ENCODE measurements around the gene DCAF16.
A peak's percentile ranks its signal among the peaks of the same experiment; 100 is the strongest.
"Not testable (repeated sequence)": the region's sequence is repeated elsewhere in the genome, so short reads cannot be mapped to it uniquely, and the experiment has no call there.

DCAF16 gene

DNA sequence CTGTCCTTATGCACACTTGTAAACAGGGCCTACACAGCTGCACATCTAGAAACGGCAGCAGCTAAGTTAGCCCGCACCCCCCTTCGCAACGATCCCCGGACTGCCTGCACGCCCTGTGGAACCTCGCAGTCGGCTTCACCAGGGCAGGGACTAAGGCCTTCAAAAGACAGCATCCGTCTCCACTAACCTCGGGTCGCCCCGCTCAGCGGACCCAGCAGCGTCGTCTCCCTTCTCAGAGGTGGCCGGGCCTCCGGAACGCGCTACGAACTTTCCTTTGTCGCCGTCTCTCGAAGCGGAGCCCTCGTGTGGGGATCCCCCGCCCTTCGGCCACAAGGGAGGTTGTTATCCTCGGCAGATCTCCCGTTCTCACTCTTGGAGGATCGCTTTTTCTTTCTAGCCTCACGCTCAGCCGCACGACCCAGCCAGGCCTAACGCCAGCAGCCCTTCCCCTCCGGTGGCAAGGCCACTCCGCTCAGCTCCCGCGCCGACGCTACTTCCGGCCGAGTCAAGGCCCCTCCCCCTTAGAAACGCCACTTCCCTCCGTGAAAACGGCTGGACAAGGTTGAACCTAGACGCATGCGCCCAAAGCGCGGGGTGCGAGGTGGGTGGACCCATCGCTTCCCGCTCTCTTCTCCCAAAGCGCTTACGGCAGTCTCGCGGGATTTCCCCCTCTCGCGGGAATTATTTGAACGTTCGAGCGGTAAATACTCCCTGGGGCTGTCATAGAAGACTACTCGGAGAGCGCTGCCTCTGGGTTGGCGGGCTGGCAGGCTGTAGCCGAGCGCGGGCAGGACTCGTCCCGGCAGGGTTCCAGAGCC lies at the start of gene DCAF16, which contains the start of gene NCAPG:
Gene DCAF16, minus strand, starts transcription at position 498 of the 818 bp plus-strand sequence. CDS start 6,616 bp downstream, outside the sequence.
Gene NCAPG, plus strand, starts transcription at position 720 of the 818 bp plus-strand sequence. CDS start 99 bp downstream, outside the sequence.
- FAIRE-seq: peak; percentile 64

DNA sequence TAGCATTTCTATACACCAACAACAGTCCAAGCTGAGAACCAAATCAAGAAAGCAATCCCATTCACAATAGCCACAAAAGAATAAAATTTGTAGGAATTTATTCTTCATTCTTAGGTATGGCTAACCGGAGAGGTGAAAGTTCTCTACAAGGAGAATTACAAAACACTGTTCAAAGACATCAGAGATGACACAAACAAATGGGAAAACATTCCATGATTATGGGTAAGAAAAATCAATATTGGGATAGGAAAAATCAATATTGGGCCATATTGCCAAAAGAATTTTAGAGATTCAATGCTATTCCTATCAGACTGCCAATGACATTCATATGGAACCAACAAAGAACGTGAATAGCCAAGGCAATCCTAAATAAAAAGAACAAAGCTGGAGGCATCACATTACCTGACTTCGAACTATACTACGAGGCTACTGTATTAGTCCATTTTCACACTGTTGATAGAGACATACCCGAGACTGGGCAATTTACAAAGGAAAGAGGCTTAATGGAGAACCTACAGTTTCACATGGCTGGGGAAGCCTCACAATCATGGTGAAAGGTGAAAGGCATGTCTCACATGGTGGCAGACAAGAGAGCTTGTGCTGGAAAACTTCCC lies 49.3 kb upstream of the DCAF16 start:
- no peak for FAIRE-seq

DNA sequence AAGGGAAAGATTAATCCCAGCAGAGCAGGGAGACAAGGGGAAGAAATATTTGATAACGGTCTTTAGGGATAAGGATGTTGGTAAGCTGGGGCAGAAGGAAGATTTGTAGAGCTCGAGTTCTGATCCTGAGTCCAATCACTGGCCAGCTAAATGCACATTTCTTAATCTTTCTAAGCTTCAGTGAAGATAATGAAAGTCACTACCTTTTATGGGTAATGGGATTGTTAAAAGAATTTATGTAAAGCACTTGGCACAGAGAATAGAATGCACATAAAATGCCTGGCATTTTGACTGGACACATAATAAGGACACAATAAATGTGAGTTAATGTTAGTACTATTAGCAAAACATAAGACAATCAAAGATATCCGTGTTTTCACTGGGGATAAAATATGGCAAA lies 43.5 kb upstream of the DCAF16 start:
- FAIRE-seq: no peak

DNA sequence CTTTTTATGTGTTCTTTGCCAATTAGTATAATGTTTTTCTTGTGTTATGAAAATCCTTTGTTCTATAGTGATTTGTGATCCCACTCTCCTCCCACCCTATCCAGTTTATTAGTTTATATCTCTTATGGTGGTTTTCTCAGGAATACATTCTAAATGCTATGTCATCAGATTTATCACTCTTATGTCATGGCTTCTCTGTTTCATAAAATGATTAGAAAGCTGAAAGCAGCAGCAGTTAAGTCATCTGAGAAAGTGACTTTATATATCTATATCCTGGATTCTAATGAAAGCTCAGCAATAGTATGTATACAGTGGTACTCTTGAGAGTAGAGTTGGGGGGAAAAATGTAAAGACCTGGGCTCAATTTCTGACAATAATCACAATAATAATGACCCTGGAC lies 41.4 kb upstream of the DCAF16 start:
- FAIRE-seq: no peak

- not testable (repeated sequence) for FAIRE-seq
These were observed 39.7 kb upstream of the DCAF16 start for GRCh38 chr4:17850295-17850694.

DNA sequence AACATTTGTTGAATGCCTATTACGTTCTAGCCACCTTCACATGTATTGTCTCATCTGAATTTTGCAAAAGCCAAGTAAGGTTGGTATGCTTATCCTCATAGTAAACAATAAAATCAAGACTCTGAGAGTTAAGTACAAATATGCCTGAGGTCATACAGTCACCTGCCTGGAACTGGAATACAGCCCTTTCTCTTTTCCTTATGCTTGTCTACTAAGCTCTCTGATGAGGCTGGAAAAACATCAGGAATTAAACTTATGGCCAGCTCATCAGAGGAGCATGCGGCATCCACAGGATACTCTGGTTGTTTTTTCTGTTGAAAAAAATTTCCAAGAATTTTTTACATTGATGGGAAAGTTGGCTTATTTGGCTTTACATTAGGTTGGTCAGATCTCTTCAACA lies 35.7 kb upstream of the DCAF16 start:
- no peak for FAIRE-seq

GRCh38 chr4:17823871-17824669 lies 13.5 kb upstream of the DCAF16 start:
- no peak for FAIRE-seq

- FAIRE-seq: no peak
These were observed 6.5 kb upstream of the DCAF16 start for GRCh38 chr4:17817027-17817426.

DNA sequence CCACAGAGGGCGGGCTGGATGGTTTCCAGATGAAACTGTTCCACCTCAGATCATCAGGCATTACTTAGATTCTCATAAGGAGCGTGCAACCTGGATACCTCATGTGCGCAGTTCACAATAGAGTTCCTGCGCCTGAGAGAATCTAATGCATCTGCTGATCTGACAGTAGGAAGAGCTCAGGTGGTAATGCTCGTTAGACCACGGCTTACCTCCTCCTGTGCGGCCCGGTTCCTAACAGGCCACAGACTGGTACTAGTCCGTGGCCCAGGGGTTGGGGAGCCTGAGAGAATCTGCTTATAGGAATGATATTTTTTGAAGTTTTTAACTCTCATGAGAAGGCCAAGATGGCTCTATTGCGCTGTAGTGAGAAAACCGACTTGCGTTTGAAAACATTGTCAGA lies 5.6 kb upstream of the DCAF16 start:
- no peak for FAIRE-seq

DNA sequence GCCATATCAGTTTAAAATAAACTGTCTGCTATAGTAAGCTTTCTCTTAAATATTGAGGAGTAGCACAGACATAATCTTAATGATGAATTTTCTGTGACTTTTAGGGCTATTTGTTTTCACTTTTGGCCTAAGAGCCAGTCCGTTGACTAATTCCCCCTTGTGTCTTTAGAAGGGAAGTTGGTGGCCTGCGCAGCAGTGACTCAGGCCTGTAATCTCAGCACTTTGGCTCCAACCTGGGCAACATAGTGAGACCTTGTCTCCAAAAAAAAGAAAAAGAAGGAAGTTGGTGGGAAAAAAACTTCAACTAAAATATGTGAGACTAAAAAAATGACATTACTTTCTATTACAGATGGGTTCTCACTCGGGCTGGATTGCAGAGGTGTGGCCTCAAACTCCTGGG lies 3.6 kb upstream of the DCAF16 start:
- FAIRE-seq: no peak

GRCh38 chr4:17812801-17813200 lies 2.2 kb upstream of the DCAF16 start:
- no peak for FAIRE-seq

DNA sequence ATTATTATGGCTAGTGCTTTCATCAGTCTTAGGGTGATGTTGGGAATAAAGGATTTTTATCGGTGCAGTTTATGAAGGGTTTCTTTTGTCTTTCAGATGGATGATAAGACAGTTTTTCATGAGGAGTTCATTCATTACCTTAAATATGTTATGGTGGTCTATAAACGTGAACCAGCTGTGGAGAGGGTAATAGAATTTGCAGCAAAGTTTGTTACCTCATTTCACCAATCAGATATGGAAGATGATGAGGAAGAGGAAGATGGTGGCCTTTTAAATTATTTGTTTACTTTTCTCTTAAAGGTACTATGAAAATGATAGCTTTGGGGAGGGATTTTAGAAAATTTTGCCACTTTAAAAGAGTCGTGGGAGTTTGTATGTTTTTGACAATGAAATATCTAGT lies 1.6 kb upstream of the DCAF16 start:
- no peak for FAIRE-seq

DNA sequence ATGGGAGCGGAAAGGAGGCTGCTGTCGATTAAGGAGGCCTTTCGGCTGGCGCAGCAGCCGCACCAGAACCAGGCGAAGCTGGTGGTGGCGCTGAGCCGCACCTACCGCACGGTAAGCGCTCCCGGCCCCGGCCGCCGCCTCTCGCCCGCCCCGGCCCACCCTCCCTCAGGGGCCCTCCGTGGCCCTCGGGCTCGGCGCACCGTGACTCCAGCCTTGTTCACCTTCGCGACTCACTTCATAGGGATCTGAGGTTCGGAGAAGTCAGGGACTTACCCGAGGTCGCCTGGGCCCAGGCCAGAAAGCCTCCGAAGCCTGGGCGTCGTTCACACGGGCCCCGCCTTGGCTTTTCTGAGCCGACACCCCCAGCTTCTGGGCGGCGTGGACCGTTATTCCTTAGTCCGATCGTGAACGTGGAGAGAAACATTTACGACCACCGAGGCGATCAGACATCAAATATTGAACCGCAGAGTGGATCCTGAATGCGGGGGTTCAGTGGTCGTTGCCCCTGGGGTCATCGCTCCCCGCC lies 584 bp upstream of the DCAF16 start:
- FAIRE-seq: no peak

GRCh38 chr4:17809667-17810066 lies 890 bp downstream of the DCAF16 start:
- no peak for FAIRE-seq

DNA sequence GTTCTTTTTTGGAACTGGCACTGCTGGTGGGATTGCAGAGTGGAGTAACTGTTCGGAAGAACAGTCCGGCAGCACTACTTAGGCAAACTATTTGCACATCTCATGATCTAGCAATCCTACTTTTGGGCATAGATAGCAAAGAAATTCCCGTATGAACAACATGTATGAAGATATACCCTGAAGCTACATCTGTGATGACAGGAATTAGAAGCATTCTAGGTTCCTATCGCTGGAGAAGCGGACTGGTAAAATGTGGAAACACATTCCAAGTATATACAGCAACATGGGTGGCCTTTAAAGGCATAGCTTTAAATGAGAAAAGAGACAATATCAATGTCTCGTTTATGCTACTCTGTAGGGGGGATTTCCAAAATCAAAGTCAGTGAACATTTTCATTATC lies 3.1 kb downstream of the DCAF16 start:
- FAIRE-seq: no peak

DNA sequence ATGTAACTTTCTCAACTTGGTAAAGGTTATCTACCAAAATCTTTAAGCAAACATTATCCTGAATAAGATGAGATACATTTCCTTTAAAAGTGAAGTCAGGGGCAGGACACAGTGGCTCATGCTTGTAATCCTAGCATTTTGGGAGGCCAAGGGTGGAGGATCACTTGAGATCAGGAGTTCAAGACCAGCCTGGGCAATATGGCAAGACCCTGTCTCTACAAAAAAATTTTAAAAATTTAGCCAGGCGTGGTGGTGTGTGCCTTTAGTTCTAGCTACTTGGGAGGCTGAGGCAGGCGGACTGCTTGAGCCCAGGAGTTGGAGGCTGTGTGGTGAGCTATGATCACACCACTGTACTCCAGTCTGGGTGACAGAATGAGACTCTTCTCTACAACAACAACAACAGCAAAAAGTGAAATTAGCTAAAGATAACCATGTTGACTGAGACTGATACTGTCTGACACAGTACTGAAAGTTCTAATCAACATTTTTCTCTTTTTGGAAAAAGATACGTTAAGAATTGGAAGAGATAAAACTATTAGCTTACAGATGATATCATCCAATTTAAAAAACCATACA lies 4.9 kb downstream of the DCAF16 start:
- no peak for FAIRE-seq

GRCh38 chr4:17797808-17798207 lies 12.7 kb downstream of the DCAF16 start:
- FAIRE-seq: no peak

GRCh38 chr4:17794730-17795129 lies 15.8 kb downstream of the DCAF16 start:
- FAIRE-seq: no peak

DNA sequence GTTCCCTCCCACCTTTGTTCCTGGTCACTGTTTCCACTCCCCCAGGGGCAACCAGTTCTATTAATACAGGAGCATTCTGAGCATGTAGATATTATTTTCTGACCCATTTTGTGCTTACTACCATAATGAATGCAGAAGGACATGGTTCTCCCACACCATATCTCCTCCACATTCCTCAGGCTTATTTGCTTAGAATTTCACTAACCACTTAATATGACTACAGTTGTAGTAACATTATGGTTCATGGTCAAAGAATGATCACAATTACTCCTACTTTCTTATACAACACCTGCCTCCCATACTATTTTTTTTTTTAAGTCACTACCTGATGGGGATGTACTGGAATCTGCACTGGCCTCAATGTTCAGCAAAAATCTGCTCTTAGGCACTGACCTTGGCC lies 21.6 kb downstream of the DCAF16 start:
- no peak for FAIRE-seq

GRCh38 chr4:17787315-17787714 lies 23.2 kb downstream of the DCAF16 start:
- no peak for FAIRE-seq

- FAIRE-seq: no peak
These were observed 24.0 kb downstream of the DCAF16 start for GRCh38 chr4:17786567-17786966.

DNA sequence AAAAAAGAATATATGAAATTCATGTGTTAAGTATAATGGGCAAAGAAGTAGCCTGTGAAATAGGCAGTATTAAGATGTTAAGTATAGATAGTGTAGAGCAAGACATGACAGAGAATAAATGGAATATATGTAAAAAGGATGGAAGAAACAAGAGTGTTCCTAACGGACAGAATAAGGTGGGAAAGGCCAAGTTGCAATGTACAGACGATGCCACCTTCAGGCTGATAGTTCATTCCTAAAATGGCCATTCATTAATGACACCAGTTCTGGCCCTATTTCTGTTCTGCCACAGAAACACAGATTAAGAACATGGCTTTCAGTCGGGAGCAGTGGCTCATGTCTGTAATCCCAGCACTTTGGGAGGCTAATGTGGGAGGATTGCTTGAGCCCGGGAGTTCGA lies 24.7 kb downstream of the DCAF16 start:
- no peak for FAIRE-seq
